HepG2 (cell line): ENCODE results near the gene CPAMD8. TPM values are rescaled to one million over a fixed set of nuclear protein-coding genes. Genes with fewer than 3 reads are reported as not detected.

ENCODE experiments used
- ATAC-seq: fragments of 200-7000 bp; cut with Tn5 transposase; 3 replicates; pipeline ENCODE4 v1.9.1; 2020; ENCODE audit warnings: mild to moderate bottlenecking, moderate library complexity
- BruUV-seq: library from RNA; stranded (reverse); fragments of 400-500 nt; replicated peaks from 2 replicates; lab custom pipeline; 2021; lab: Mats Ljungman, UMichigan
- CTCF ChIA-PET: fragments of 300-600 bp; formaldehyde crosslinking; extraction: SDS; loops from one replicate; lab custom pipeline; 2021; ENCODE audit warnings: low total read pairs, inconsistent platforms, low intra/inter-chr PET ratio; lab: Yijun Ruan, JAX
- POLR2A ChIA-PET: fragments of 350-600 bp; sonication (Branson Sonifier 250); formaldehyde crosslinking; loops from one replicate; lab custom pipeline; 2020; ENCODE audit warnings: antibody characterized with exemption, inconsistent platforms; lab: Yijun Ruan, JAX
- DNase-seq: peaks from one replicate; pipeline ENCODE4 v3.0.0-alpha.2; 2015; ENCODE audit warnings: low spot score
- FAIRE-seq: peaks from 3 replicates; lab custom pipeline; 2011; peaks lifted over from hg19 to GRCh38; lab: Jason Lieb, UNC
- H2AFZ ChIP-seq: one replicate; pipeline ENCODE4 v1.6.1; 2011; ENCODE audit warnings: low read length, inconsistent platforms
- H3K27ac ChIP-seq: fragments of 300-600 bp; 3 replicates; pipeline ENCODE4 v1.8.0; 2011; ENCODE audit warnings: mixed run types, mild to moderate bottlenecking, mixed read lengths, low read length, inconsistent platforms; ENCODE audit not compliant: insufficient read depth; ENCODE audit errors: extremely low read length
- H3K27me3 ChIP-seq, 2 experiments: fragments of 200-600 bp in 1 of 2; 2 replicates in 1 of 2; 3 replicates in 1 of 2; pipeline versions ENCODE4 v1.6.0 to v1.8.0; 2011; ENCODE audit warnings: low read length in 2 of 2, mild to moderate bottlenecking in 2 of 2, moderate library complexity in 2 of 2, inconsistent platforms in 1 of 2; ENCODE audit not compliant: insufficient read depth in 2 of 2, control insufficient read depth in 1 of 2
- H3K36me3 ChIP-seq, 2 experiments: fragments of 200-600 bp in 1 of 2; replicated peaks in 1 of 2; 2 replicates in 1 of 2; 3 replicates in 1 of 2; pipeline versions ENCODE4 v1.5.1 to v1.8.0; 2011; ENCODE audit warnings: low read length in 2 of 2, inconsistent platforms in 1 of 2; ENCODE audit not compliant: insufficient read depth in 2 of 2, control insufficient read depth in 1 of 2
- H3K4me1 ChIP-seq: 2 replicates; pipeline ENCODE4 v1.5.1; 2012; ENCODE audit warnings: low read length, inconsistent platforms; ENCODE audit not compliant: insufficient read depth
- H3K4me2 ChIP-seq: 2 replicates; pipeline ENCODE4 v1.6.0; 2011; ENCODE audit warnings: low read depth, low read length, inconsistent platforms
- H3K4me3 ChIP-seq, 3 experiments: fragments of 200-600 bp in 1 of 3; sonication (generic), shearing (Covaris generic) in 1 of 3; replicated peaks in 1 of 3; 2 replicates each; pipeline ENCODE4 v1.5.1; 2011 to 2016; ENCODE audit warnings: low read length in 3 of 3, inconsistent platforms in 2 of 3, low read depth in 2 of 3, mild to moderate bottlenecking in 2 of 3, control low read depth in 1 of 3, mixed read lengths in 1 of 3; ENCODE audit not compliant: insufficient read depth in 1 of 3
- H3K79me2 ChIP-seq: one replicate; pipeline ENCODE4 v1.6.1; 2011; ENCODE audit warnings: low read length, inconsistent platforms; ENCODE audit not compliant: insufficient read depth
- H3K9ac ChIP-seq: 2 replicates; pipeline ENCODE4 v1.6.0; 2011; ENCODE audit warnings: mild to moderate bottlenecking, low read depth, low read length, inconsistent platforms; ENCODE audit not compliant: insufficient read depth
- H3K9me3 ChIP-seq: 2 replicates; pipeline ENCODE4 v1.5.1; 2012; ENCODE audit warnings: mild to moderate bottlenecking, low read length
- H4K20me1 ChIP-seq: 2 replicates; pipeline ENCODE4 v1.6.0; 2011; ENCODE audit warnings: inconsistent platforms, mild to moderate bottlenecking, low read length, moderate library complexity; ENCODE audit not compliant: insufficient read depth
- GABPB1 ChIP-seq: IDR thresholded peaks from 2 replicates; pipeline ENCODE4 v1.6.1; 2016; ENCODE audit warnings: mild to moderate bottlenecking, missing genetic modification reagents, moderate library complexity, missing compliant biosample characterization
- NFIB ChIP-seq: sonication (generic); formaldehyde crosslinking; IDR thresholded peaks from 2 replicates; pipeline ENCODE4 v1.9.0; 2021; ENCODE audit warnings: missing genetic modification reagents, mild to moderate bottlenecking, borderline replicate concordance
- NFYB ChIP-seq: sonication (generic); formaldehyde crosslinking; IDR thresholded peaks from 2 replicates; pipeline ENCODE4 v1.4.0; 2020; ENCODE audit warnings: missing genetic modification reagents
- PAX8 ChIP-seq: sonication (generic); formaldehyde crosslinking; IDR thresholded peaks from 2 replicates; pipeline ENCODE4 v1.8.0; 2022; ENCODE audit warnings: mild to moderate bottlenecking, missing genetic modification reagents, borderline replicate concordance
- ZBTB21 ChIP-seq: sonication (generic); formaldehyde crosslinking; IDR thresholded peaks from 2 replicates; pipeline ENCODE4 v1.4.0; 2020; ENCODE audit warnings: missing genetic modification reagents
- ZFAT ChIP-seq: sonication (generic); formaldehyde crosslinking; conservative IDR thresholded peaks from 2 replicates; pipeline ENCODE4 v1.8.1; 2023; ENCODE audit warnings: missing genetic modification reagents, inconsistent platforms
- ZKSCAN5 ChIP-seq: sonication (generic); formaldehyde crosslinking; IDR thresholded peaks from 2 replicates; pipeline ENCODE4 v1.5.1; 2020; ENCODE audit warnings: mild to moderate bottlenecking, missing genetic modification reagents
- ZNF317 ChIP-seq: sonication (generic); formaldehyde crosslinking; IDR thresholded peaks from 2 replicates; pipeline ENCODE4 v1.5.0; 2020; ENCODE audit warnings: mild to moderate bottlenecking, missing genetic modification reagents
- ZNF777 ChIP-seq: sonication (generic); formaldehyde crosslinking; IDR thresholded peaks from 2 replicates; pipeline ENCODE4 v1.4.0; 2020; ENCODE audit warnings: missing genetic modification reagents
- ZNF816 ChIP-seq: sonication (generic); formaldehyde crosslinking; IDR thresholded peaks from 2 replicates; pipeline ENCODE4 v1.8.0; 2022; ENCODE audit warnings: missing genetic modification reagents, mild to moderate bottlenecking, borderline replicate concordance
- ZSCAN25 ChIP-seq: sonication (generic); formaldehyde crosslinking; IDR thresholded peaks from 2 replicates; pipeline ENCODE4 v1.8.0; 2022; ENCODE audit warnings: mild to moderate bottlenecking, missing genetic modification reagents
- WGBS: methylation state at CpG from one replicate; pipeline ENCODE4 v1.1.6; 2017; ENCODE audit warnings: low lambda C conversion rate; 5-methylcytosine and 5-hydroxymethylcytosine counted together
- in situ Hi-C: cut with HindIII; loops from 2 replicates; pipeline ENCODE4 v1.10.0; 2017; ENCODE audit warnings: low pct_unique_long_range_greater_than_20kb; ENCODE audit not compliant: extremely low pct_ligation_motif_present
- intact Hi-C: fragments of 100-400 bp; cut with micrococcal nuclease; formaldehyde crosslinking; loops from one replicate; pipeline ENCODE4 v1.10.0; 2022; ENCODE audit not compliant: unreplicated experiment
- polyA plus RNA-seq, 8 experiments: library from polyadenylated mRNA; depleted of rRNA in 3 of 8; stranded (reverse) in 7 of 8; unstranded in 1 of 8; fragments of >200 nt; fragmentation: Illumina TruSeq in 4 of 8; extraction: Trizol in 4 of 8; gene quantifications; 2 replicates each; pipeline versions ENCODE4 v1.2.1 to v1.2.3, GENCODE V29; 2011 to 2016; ENCODE audit warnings: low read depth in 4 of 8, missing spikeins in 1 of 8, mixed read lengths in 1 of 8; ENCODE audit not compliant: insufficient read depth in 1 of 8
- total RNA-seq, 5 experiments: library from RNA; depleted of rRNA; stranded (reverse); fragments of >200 nt; fragmentation: Illumina TruSeq; extraction: Trizol; gene quantifications; 2 replicates each; pipeline ENCODE4 v1.2.3, GENCODE V29; 2016; ENCODE audit warnings: low read depth in 1 of 5
- TF ChIP-seq, protein P1 (sequence below), 2 experiments: fragments of 450-650 bp in 1 of 2; sonication (generic) in 1 of 2; formaldehyde crosslinking; IDR thresholded peaks; 2 replicates each; pipeline versions ENCODE4 v1.5.0 to v1.8.0; 2020 to 2022; ENCODE audit warnings: mild to moderate bottlenecking in 1 of 2, missing genetic modification reagents in 1 of 2
- TF ChIP-seq, protein P2 (sequence below): IDR thresholded peaks from 2 replicates; pipeline ENCODE4 v1.6.1; 2018; ENCODE audit warnings: missing genetic modification reagents, mild to moderate bottlenecking, missing compliant biosample characterization
- TF ChIP-seq, protein P3 (sequence below): sonication (generic); formaldehyde crosslinking; IDR thresholded peaks from 2 replicates; pipeline ENCODE4 v1.9.0; 2022; ENCODE audit warnings: missing genetic modification reagents, mild to moderate bottlenecking, borderline replicate concordance
- TF ChIP-seq, protein P4 (sequence below): sonication (generic); formaldehyde crosslinking; IDR thresholded peaks from 2 replicates; pipeline ENCODE4 v1.4.0; 2020; ENCODE audit warnings: mild to moderate bottlenecking, missing genetic modification reagents

The CPAMD8 gene
- total and polyA plus RNA-seq, 2 of the 13 experiments (the other 11 are each of a cell fraction or from before 2014, with no cell fraction given) = 0.29 to 0.34 TPM

DNA sequence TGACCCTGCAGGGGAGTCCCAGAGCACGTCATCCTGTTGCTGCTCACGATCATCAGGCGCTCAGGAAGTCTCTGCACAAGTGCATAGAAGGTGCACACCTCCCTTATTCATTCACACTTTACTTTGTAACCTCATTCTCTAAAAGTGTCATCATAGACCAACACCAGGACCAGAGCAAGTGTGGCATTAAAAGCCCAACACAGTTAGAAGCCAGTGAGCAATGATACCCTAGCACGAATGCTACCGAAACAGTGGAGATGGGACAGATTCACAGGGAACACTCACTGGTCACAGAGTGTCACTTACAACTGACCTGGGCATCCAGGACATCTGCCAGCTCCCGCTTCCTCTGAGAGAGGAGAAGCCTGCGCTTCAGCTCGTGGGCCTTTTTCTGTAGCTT is 31.6 kb upstream of the CPAMD8 start:
- BruUV-seq = no TSS peak
- no peak overlapping the region for H3K4me3 ChIP-seq
- intact Hi-C loops (no loop called here), in situ Hi-C loops (loop anchor here (10.0 kb wide), 1 partner anchor 283 kb away; no protein-coding TSS in a partner anchor)
- no peak overlapping the region for H2AFZ ChIP-seq
- ATAC-seq (no peak), DNase-seq (no peak), FAIRE-seq (no peak)
- H3K9ac ChIP-seq = no peak overlapping the region
- H3K27ac ChIP-seq = no peak overlapping the region
- WGBS = 98% methylated on average over 8 of the region's 8 CpGs
- H3K4me2 ChIP-seq = no peak overlapping the region
- peaks cover 3% of the 10 kb centered on the region for H3K79me2 ChIP-seq
- POLR2A ChIA-PET = no interaction called here
- H4K20me1 ChIP-seq = no peaks in the 10 kb centered on the region
- TF ChIP-seq ZKSCAN5 (CRISPR knock-in tag) = no peak
- no peak for TF ChIP-seq PAX8 (CRISPR knock-in tag)
- no peak for TF ChIP-seq ZNF317 (CRISPR knock-in tag)
- TF ChIP-seq, protein P1, sequence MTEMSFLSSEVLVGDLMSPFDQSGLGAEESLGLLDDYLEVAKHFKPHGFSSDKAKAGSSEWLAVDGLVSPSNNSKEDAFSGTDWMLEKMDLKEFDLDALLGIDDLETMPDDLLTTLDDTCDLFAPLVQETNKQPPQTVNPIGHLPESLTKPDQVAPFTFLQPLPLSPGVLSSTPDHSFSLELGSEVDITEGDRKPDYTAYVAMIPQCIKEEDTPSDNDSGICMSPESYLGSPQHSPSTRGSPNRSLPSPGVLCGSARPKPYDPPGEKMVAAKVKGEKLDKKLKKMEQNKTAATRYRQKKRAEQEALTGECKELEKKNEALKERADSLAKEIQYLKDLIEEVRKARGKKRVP (CRISPR knock-in tag; IDR thresholded peaks at IDR 0.05) = no peak
- TF ChIP-seq NFYB (CRISPR knock-in tag) = no peak
- TF ChIP-seq ZNF816 (CRISPR knock-in tag) = no peak
- TF ChIP-seq ZFAT (CRISPR knock-in tag) = no peak
- TF ChIP-seq ZBTB21 (CRISPR knock-in tag) = no peak
- no peak for TF ChIP-seq ZNF777
- TF ChIP-seq GABPB1 (CRISPR knock-in tag) = no peak
- no peak for TF ChIP-seq ZSCAN25
- TF ChIP-seq, protein P2, sequence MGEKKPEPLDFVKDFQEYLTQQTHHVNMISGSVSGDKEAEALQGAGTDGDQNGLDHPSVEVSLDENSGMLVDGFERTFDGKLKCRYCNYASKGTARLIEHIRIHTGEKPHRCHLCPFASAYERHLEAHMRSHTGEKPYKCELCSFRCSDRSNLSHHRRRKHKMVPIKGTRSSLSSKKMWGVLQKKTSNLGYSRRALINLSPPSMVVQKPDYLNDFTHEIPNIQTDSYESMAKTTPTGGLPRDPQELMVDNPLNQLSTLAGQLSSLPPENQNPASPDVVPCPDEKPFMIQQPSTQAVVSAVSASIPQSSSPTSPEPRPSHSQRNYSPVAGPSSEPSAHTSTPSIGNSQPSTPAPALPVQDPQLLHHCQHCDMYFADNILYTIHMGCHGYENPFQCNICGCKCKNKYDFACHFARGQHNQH (CRISPR knock-in tag) = no peak
- TF ChIP-seq, protein P3, sequence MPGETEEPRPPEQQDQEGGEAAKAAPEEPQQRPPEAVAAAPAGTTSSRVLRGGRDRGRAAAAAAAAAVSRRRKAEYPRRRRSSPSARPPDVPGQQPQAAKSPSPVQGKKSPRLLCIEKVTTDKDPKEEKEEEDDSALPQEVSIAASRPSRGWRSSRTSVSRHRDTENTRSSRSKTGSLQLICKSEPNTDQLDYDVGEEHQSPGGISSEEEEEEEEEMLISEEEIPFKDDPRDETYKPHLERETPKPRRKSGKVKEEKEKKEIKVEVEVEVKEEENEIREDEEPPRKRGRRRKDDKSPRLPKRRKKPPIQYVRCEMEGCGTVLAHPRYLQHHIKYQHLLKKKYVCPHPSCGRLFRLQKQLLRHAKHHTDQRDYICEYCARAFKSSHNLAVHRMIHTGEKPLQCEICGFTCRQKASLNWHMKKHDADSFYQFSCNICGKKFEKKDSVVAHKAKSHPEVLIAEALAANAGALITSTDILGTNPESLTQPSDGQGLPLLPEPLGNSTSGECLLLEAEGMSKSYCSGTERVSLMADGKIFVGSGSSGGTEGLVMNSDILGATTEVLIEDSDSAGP = no peak
- TF ChIP-seq NFIB = no peak
- TF ChIP-seq, protein P4, sequence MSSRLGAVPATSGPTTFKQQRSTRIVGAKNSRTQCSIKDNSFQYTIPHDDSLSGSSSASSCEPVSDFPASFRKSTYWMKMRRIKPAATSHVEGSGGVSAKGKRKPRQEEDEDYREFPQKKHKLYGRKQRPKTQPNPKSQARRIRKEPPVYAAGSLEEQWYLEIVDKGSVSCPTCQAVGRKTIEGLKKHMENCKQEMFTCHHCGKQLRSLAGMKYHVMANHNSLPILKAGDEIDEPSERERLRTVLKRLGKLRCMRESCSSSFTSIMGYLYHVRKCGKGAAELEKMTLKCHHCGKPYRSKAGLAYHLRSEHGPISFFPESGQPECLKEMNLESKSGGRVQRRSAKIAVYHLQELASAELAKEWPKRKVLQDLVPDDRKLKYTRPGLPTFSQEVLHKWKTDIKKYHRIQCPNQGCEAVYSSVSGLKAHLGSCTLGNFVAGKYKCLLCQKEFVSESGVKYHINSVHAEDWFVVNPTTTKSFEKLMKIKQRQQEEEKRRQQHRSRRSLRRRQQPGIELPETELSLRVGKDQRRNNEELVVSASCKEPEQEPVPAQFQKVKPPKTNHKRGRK (CRISPR knock-in tag) = no peak
- CTCF ChIA-PET = no interaction called here
- H3K27me3 ChIP-seq = no peaks in the 10 kb centered on the region
- H3K36me3 ChIP-seq = peaks cover 25 to 50% of the 10 kb centered on the region in 2 experiments
- H3K4me1 ChIP-seq = no peaks in the 10 kb centered on the region
- H3K9me3 ChIP-seq = no peaks in the 10 kb centered on the region
